GM12875 (cell line): ENCODE measurements around the gene ARHGAP32.
"Not testable (repeated sequence)": the region's sequence is repeated elsewhere in the genome, so short reads cannot be mapped to it uniquely, and the experiment has no call there.

Source experiments
- H3K4me3 ChIP-seq: one replicate; pipeline ENCODE4 v1.5.1; 2011; ENCODE audit warnings: low read depth, low read length, control low read depth
- CTCF ChIP-seq: IDR thresholded peaks from 2 replicates; pipeline ENCODE4 v1.5.1; 2011; ENCODE audit warnings: low read depth, mild to moderate bottlenecking, control low read depth, inconsistent platforms, low read length, moderate library complexity, borderline replicate concordance; ENCODE audit not compliant: insufficient read depth

Gene ARHGAP32

GRCh38 chr11:129013737-129014475 is 178.2 kb downstream of the ARHGAP32 start:
- no peak overlapping the region for H3K4me3 ChIP-seq
- TF ChIP-seq CTCF, result no peak

- H3K4me3 ChIP-seq, result no peak overlapping the region
- TF ChIP-seq CTCF, result no peak
Measured at GRCh38 chr11:129012880-129013279, 179.2 kb downstream of the ARHGAP32 start.

GRCh38 chr11:129006161-129006560 is 186.0 kb downstream of the ARHGAP32 start:
- TF ChIP-seq CTCF, result no peak

GRCh38 chr11:128999165-128999564 is 193.0 kb downstream of the ARHGAP32 start:
- not testable (repeated sequence) for H3K4me3 ChIP-seq

More at GRCh38 chr11:129006161-129006560, 186.0 kb downstream of the ARHGAP32 start:
- H3K4me3 ChIP-seq, result no peak overlapping the region

- H3K4me3 ChIP-seq, result no peak overlapping the region
- TF ChIP-seq CTCF, result no peak
Measured at GRCh38 chr11:128988242-128988970, 203.7 kb downstream of the ARHGAP32 start.

GRCh38 chr11:128985880-128986279 is 206.2 kb downstream of the ARHGAP32 start:
- TF ChIP-seq CTCF, result no peak
- no peak overlapping the region for H3K4me3 ChIP-seq

- H3K4me3 ChIP-seq, result no peak overlapping the region
- no peak for TF ChIP-seq CTCF
Measured at GRCh38 chr11:128983023-128983422, 209.1 kb downstream of the ARHGAP32 start.
